EL (cell line): ENCODE data around the gene TTC28.
"Not testable (repeated sequence)": the region's sequence is repeated elsewhere in the genome, so short reads cannot be mapped to it uniquely, and the experiment has no call there.

Source experiments
- DNase-seq: peaks from one replicate; pipeline ENCODE4 v3.0.0-alpha.2; 2016

The TTC28 gene

DNA sequence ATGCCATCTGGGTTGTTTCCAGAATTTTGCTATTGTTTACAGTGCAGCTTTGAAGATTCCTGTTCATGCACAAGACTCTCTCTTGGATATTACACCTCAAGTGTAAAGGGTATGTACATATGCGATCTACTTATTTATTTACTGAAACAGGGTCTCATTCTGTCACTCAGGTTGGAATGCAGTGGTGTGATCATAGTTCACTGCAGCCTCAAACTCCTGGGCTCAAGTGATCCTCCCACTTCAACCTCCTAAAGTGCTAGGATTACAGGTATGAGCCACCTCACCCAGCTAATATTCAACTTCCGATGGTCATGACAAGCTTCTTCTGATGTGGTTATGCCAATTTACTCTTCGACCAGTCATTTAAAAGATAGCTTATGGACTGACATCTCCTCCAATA is 602.5 kb downstream of the TTC28 start:
- no peak for DNase-seq

- DNase-seq: peak; percentile 89
These were observed 604.2 kb downstream of the TTC28 start for GRCh38 chr22:28075358-28075981.

DNA sequence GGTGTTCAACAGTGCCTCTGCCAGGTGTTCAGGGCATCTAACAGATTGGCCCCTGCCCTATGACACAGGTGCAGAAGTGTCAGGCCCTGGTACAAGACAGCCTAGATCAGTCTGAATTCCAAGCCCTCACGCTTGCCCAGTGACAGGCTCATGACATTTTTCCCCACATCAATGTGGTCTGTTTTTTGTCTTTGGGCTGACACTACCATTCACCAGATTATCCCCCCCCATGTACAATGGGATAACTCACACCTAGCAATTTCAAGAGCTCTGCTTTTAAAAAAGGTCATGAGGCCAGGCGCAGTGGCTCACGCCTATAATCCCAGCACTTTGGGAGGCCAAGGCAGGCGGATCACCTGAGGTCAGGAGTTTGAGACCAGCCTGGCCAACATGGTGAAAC is 605.1 kb downstream of the TTC28 start:
- DNase-seq: no peak

DNA sequence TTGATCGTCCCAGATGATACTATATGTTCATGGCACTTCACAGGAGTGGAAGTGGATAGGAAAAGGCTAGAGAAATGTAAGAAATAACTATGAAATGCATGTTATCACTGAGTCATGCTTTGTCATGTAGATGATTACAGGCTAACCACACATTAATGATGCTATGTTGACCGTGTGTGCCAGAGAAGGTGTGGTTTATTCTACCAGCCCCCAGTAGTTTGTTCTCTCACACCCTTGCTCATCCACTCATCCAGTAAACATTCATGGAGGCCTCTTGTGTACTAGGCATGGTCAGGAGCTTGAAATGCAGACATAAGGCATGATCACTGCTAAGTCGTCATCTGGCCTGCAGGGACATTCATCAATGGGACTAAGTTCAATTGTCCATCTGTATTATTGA is 607.6 kb downstream of the TTC28 start:
- peak; percentile 12 for DNase-seq

DNA sequence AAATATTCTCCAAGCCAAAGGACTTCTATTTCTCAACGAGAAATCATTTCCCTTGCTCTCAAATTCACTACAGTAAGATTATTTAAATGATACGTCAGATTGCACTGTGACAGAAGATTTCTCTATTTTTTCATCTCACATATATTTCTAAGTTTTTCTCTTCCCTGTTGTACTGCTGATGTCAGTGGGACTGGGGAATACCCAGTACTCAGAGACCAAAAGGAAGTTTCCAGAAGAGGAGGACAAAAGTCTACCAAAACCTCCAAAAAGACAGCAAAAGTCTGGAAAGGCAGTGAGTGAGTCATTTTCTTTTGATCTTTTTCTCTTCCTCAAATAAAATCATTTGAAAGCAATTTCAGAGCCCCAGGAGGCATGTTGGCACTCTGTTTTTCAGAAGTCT is 610.8 kb downstream of the TTC28 start:
- no peak for DNase-seq

DNA sequence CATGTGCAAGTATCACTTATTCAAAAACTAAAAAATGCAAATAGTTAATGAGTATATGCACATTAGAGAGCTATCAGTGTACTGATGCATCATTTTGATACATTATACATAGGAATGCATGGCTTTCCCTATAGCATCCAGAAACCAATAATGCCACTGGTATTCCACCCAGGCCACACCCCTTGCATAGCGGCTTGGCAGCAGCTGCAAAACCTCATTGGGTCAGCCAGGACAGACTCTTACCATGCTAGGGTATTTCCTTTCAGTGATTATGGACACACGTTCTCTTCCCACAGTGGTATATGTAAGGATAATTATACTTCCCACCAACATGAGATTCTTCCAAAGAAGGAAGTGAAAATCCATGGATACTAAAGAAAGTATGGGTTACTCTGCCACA is 614.7 kb downstream of the TTC28 start:
- no peak for DNase-seq

DNA sequence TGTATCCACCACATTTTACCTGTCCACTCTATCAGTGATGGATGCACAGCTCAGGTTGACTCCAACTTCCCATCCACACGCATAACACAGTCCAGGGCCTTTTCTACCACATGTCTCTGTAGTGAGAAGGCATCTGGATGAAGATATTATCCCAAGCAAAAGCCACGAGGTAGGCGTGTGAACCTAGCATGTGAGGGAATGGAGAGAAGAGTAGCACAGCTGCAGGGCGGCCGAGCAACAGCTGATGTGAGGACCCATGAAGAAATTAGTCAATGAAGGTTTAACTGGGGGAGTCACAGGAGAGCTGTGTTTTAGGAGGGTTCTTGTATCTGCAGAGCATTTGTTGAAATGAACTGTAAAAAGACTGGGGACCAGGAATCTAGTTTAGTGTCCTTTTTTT is 616.0 kb downstream of the TTC28 start:
- DNase-seq: no peak

- not testable (repeated sequence) for DNase-seq
These were observed 619.0 kb downstream of the TTC28 start for GRCh38 chr22:28060594-28060993.

GRCh38 chr22:28058036-28058435 is 621.6 kb downstream of the TTC28 start:
- DNase-seq: no peak

DNA sequence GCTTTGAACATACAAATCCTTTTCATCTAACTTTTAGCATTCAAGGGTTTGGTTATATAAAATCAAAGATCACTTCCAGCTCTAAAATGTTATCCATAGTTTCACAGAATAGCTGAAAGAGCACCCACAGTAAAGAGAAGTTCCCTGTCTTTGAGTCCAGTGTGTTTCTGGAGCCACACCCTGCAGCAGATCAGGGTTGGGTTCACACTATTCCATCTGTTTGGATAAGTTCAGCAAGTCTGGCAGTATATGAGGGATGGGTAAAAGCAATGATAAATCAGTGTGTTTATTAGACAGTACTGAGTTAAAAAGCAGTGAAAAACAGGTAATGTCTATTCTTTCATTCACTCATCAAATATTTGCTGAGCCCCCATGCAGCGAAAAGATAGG is 624.8 kb downstream of the TTC28 start:
- DNase-seq: no peak

DNA sequence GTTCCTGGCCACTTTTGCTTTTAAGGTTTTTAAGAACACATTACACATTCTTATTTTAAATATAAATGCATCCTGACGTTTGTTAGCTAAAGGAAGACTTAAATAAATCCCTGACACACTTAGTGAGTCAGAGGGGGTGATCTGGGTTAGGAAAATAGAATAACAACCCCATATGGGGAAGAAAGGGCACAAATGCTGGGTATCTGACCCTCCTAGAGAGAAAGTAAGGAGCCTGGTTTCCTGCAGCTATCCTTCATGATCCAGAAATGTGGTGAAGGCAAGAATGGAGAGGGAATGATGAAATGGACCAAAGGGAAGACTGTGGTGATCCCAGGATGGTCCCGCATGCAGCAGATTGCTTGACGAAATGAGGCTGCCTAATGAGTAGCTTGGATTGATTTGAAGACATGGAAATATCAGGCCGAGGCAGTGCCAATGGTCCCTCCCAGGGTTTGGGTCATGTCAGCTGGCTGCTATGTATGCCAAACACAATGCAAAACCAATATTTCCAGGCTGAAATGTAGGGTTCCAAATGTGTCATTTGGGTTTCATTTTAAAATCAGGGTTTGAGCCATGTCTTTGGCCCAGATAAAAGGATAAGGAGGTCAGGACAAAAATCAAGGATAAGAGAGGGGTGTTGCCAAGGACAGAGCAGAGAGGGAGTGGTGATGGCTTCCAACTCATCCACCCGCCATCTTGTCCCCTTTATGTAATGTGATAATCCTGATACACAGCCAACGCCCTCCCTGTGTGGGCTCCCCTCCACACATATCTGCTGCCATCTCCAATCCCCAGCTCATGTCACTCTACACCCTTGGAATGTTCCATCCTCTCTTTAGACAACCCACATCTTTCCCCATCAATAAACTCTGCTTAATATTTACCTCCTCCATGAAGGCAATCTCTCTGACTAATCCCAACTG is 625.5 kb downstream of the TTC28 start:
- peak; percentile 34 for DNase-seq

GRCh38 chr22:28052825-28053269 is 626.8 kb downstream of the TTC28 start:
- no peak for DNase-seq

- peak; percentile 68 for DNase-seq
These were observed 627.8 kb downstream of the TTC28 start for GRCh38 chr22:28051787-28052356.

DNA sequence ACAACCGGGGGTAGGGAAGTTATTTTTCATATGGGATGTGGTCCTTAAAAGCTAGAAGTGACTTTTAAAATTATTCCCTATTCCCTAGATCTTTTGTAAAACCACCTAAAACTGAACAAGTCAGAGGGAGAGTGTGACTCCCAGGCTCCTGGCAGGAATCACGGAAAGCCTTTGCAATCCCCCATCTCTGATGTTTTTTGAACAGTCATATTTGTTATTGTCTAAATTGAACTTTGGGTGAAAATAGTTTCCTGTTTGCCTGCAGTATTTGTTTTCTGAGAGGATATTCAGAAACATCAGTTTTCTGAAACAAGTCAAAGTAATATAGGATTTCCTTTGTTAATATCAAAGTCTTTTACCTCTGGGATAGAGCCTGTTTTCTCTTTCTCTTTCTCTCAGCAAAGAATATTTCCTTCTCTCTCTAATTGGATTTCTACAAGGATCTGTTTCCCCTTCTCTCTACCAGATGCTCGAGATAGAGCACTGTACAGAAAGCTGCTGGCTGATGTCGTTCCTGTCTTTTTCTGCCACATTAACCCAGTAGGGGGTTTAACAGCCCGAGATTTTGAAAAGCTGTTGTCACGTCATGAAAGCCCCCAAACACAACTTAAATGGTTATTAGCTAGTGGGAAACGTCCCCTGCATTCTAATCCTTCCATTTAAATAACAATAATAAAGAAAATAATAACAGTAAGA is 628.4 kb downstream of the TTC28 start:
- no peak for DNase-seq

DNA sequence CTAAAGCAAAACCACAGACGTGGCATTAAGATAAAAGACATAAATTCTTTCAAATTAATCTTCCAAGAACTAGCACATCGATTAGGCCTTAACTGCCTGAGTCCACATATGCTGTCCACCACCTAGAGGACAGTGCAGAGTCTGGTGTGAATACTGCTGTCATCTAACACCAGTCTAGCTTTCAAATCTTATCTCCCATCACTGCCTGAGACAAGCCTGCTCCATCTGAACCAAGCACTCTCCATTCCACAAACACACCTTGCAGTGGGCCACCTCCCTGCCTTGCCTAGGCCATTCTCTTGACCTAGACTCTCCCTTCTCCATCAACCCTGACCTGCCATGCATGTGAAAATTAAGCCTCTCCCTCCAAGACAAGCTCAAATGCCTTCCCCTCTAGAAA is 631.1 kb downstream of the TTC28 start:
- DNase-seq: no peak

DNA sequence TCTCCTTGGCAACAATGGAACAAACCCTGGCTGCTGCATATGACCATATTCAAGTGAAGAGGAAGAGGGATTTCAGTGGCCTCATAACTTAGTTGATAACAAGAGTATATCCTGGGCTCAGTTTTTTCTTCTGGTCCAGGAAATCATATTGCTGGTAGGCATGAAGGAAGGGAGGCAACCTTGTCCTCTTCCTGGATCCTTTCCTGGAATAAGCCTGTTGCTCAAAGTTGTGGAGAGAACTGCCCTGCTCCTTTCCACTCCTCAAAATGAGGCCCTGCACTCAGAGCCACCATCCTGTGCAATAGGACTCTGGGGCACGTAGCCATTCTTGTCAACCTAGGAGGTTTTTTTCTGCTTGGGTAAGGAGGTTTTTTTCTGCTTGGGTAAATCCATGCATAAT is 631.9 kb downstream of the TTC28 start:
- DNase-seq: no peak

DNA sequence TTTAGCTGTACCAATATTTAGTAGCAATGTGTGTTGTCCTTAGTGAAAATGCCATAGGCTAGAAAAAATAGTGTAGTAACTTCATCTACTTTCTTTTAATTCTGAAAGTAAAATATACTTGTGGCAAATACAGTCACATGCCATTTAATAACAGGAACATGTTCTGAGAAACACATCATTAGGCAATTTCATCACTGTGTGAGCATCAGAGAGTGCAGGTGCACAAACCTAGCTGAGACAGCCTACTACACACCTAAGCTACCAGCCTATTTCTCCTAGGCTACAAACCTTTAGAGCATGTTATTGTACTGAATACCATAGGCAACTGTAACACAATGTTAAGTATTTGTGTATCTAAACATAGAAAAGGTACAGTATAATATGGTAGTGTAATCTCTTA is 633.5 kb downstream of the TTC28 start:
- no peak for DNase-seq

DNA sequence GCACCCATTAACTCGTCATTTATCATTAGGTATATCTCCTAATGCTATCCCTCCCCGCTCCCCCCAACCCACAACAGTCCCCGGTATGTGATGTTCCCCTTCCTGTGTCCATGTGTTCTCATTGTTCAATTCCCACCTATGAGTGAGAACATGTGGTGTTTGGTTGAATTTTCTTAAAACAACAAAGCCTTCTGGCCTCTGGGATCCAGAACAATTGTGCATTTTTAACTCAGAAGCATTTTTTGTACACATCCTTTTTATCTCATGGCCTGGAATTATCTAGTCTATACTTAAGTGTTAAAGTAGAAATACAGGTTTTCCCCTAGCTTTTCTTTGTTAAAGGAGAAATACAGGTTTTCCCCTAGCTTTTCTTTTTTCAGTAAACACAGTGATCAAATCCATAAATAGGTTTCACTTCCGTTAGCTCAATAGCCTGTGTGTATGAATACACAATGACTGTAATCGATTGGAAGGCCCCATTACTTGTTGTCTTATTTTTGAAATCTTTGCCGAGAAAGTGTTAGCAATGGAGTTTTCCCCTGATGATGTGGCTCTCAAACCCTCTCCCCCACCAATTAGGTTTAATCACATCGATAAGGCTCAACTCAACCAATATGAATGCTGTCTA is 635.0 kb downstream of the TTC28 start:
- no peak for DNase-seq

DNA sequence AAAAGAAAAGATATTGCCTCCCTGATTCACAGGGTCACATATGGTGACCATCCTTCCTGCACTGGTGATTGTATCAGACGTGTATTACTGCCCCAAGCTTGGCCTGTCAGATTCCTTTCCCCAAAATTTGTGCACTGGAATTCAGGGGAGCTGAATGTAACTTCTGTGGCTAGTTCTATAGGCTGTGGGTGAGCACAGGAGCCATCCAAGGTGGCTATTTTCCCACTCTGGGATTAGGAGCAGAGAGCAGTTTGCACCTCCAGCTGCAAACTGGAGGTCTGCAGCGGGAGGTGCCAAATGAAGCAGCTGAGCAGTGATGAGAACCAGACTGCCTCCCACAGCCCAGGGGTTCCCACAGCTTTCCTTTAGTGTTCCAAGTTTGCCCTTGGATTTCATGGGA is 636.4 kb downstream of the TTC28 start:
- peak; percentile 30 for DNase-seq

- DNase-seq: peak; percentile 53
These were observed 644.8 kb downstream of the TTC28 start for GRCh38 chr22:28034760-28035401.

- no peak for DNase-seq
These were observed 645.4 kb downstream of the TTC28 start for GRCh38 chr22:28034145-28034759.

GRCh38 chr22:28032861-28033260 is 646.8 kb downstream of the TTC28 start:
- no peak for DNase-seq
